GM18867 (cell line): ENCODE results near the gene ENTPD7.
"Not testable (repeated sequence)": the region's sequence is repeated elsewhere in the genome, so short reads cannot be mapped to it uniquely, and the experiment has no call there.

Source experiments
- ATAC-seq: cut with Tn5 transposase; IDR thresholded peaks from one replicate; pipeline ENCODE4 v1.9.1; 2021; ENCODE audit warnings: mild to moderate bottlenecking, moderate library complexity; ENCODE audit not compliant: unreplicated experiment

ENTPD7 gene

GRCh38 chr10:99659031-99659867, at the start of gene ENTPD7:
Gene ENTPD7, plus strand, starts transcription at chr10:99659509. Its CDS starts 448 bp downstream, at chr10:99659957.
- ATAC-seq = peak; percentile 99

- ATAC-seq = no peak
Measured at GRCh38 chr10:99610221-99610620, 49.1 kb upstream of the ENTPD7 start.

- no peak for ATAC-seq
Measured at GRCh38 chr10:99611326-99611725, 48.0 kb upstream of the ENTPD7 start.

GRCh38 chr10:99612167-99612831, 47.0 kb upstream of the ENTPD7 start:
- ATAC-seq = peak; percentile 49

- ATAC-seq = no peak
Measured at GRCh38 chr10:99615426-99615825, 43.9 kb upstream of the ENTPD7 start.

- no peak for ATAC-seq
Measured at GRCh38 chr10:99617696-99618095, 41.6 kb upstream of the ENTPD7 start.

- no peak for ATAC-seq
Measured at GRCh38 chr10:99619090-99619800, 40.1 kb upstream of the ENTPD7 start.

GRCh38 chr10:99619851-99620710, 39.2 kb upstream of the ENTPD7 start, which contains the start of gene SLC25A28:
Gene SLC25A28, minus strand, starts transcription at chr10:99620439. Its CDS starts 104 bp downstream, at chr10:99620335.
- ATAC-seq = peak; percentile 80

GRCh38 chr10:99620711-99621453, 38.4 kb upstream of the ENTPD7 start:
- ATAC-seq = peak; percentile 82

- ATAC-seq = no peak
Measured at GRCh38 chr10:99621454-99622251, 37.7 kb upstream of the ENTPD7 start.

GRCh38 chr10:99623919-99624318, 35.4 kb upstream of the ENTPD7 start:
- ATAC-seq = no peak

GRCh38 chr10:99625124-99625523, 34.2 kb upstream of the ENTPD7 start:
- ATAC-seq = not testable (repeated sequence)

- no peak for ATAC-seq
Measured at GRCh38 chr10:99628923-99629624, 30.2 kb upstream of the ENTPD7 start.

- no peak for ATAC-seq
Measured at GRCh38 chr10:99629625-99629978, 29.7 kb upstream of the ENTPD7 start.

GRCh38 chr10:99630433-99630832, 28.9 kb upstream of the ENTPD7 start:
- ATAC-seq = no peak

GRCh38 chr10:99630991-99631390, 28.3 kb upstream of the ENTPD7 start:
- no peak for ATAC-seq

- no peak for ATAC-seq
Measured at GRCh38 chr10:99631496-99631895, 27.8 kb upstream of the ENTPD7 start.

- no peak for ATAC-seq
Measured at GRCh38 chr10:99633832-99634231, 25.5 kb upstream of the ENTPD7 start.
